Neural cell (in vitro differentiated cells): Measurements from ENCODE around the gene EEIG2.

Experiments
- RAD21 ChIP-seq: fragments of 450-650 bp; conservative IDR thresholded peaks from 2 replicates; pipeline ENCODE4 v1.6.1; 2014; ENCODE audit warnings: antibody characterized with exemption, mild to moderate bottlenecking, moderate library complexity
- TF ChIP-seq, protein P1 (sequence below): IDR thresholded peaks from 2 replicates; pipeline ENCODE4 v1.6.1; 2012; ENCODE audit warnings: borderline replicate concordance
- TF ChIP-seq, protein P2 (sequence below): fragments of 450-650 bp; IDR thresholded peaks from 2 replicates; pipeline ENCODE4 v1.5.1; 2014; ENCODE audit warnings: antibody characterized with exemption, mild to moderate bottlenecking, moderate library complexity; ENCODE audit not compliant: poor library complexity, severe bottlenecking

DNA sequence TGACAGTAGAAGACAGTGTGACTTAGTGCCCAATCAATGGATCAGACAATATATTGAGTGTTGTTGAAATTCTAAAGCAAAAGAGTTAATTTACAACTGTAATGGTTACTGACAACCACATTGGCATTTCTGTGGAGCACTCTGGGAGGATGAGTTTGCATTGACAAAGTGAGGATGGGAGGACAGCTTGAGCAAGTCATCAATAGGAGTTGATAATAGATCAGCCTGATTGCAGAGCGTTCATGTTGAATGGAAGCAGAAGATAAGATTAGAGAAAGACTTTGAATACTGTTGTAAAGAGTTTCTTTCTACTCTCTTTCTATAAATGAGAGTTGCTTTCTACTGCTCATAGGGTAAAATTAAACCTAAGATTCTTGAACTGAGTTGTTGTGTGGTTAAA lies 3.9 kb downstream of the EEIG2 start:
- TF ChIP-seq, protein P1, sequence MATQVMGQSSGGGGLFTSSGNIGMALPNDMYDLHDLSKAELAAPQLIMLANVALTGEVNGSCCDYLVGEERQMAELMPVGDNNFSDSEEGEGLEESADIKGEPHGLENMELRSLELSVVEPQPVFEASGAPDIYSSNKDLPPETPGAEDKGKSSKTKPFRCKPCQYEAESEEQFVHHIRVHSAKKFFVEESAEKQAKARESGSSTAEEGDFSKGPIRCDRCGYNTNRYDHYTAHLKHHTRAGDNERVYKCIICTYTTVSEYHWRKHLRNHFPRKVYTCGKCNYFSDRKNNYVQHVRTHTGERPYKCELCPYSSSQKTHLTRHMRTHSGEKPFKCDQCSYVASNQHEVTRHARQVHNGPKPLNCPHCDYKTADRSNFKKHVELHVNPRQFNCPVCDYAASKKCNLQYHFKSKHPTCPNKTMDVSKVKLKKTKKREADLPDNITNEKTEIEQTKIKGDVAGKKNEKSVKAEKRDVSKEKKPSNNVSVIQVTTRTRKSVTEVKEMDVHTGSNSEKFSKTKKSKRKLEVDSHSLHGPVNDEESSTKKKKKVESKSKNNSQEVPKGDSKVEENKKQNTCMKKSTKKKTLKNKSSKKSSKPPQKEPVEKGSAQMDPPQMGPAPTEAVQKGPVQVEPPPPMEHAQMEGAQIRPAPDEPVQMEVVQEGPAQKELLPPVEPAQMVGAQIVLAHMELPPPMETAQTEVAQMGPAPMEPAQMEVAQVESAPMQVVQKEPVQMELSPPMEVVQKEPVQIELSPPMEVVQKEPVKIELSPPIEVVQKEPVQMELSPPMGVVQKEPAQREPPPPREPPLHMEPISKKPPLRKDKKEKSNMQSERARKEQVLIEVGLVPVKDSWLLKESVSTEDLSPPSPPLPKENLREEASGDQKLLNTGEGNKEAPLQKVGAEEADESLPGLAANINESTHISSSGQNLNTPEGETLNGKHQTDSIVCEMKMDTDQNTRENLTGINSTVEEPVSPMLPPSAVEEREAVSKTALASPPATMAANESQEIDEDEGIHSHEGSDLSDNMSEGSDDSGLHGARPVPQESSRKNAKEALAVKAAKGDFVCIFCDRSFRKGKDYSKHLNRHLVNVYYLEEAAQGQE = no peak
- no peak for TF ChIP-seq RAD21
- TF ChIP-seq, protein P2, sequence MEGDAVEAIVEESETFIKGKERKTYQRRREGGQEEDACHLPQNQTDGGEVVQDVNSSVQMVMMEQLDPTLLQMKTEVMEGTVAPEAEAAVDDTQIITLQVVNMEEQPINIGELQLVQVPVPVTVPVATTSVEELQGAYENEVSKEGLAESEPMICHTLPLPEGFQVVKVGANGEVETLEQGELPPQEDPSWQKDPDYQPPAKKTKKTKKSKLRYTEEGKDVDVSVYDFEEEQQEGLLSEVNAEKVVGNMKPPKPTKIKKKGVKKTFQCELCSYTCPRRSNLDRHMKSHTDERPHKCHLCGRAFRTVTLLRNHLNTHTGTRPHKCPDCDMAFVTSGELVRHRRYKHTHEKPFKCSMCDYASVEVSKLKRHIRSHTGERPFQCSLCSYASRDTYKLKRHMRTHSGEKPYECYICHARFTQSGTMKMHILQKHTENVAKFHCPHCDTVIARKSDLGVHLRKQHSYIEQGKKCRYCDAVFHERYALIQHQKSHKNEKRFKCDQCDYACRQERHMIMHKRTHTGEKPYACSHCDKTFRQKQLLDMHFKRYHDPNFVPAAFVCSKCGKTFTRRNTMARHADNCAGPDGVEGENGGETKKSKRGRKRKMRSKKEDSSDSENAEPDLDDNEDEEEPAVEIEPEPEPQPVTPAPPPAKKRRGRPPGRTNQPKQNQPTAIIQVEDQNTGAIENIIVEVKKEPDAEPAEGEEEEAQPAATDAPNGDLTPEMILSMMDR = no peak
